ENCODE results near the gene KCNK16.
"Not testable (repeated sequence)": the region's sequence is repeated elsewhere in the genome, so short reads cannot be mapped to it uniquely, and the experiment has no call there.

Gene KCNK16

DNA sequence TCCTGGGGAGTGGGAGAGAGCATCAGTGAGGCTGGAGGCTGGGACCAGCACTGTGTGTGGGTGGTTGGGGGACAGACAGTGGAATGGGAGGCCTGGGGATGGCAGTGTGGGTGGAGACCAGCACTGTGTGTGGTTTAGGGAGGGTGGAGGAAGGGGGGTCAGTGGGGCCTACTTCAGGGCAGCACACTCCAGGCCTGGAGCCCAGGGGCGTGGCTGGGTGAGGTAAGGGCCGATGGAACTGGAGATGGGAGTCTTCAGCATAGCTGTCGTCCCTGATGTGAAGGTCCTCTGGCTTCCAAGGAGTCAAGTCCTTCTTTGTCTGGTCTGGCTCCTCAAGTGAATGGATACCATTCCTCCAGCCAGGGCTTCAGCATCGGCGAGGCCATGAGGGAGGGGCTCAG lies 26.9 kb downstream of the KCNK16 start:
- H3K4me3 ChIP-seq (ENCODE audit: low read length): no peak overlapping the region
- DNase-seq (ENCODE audit: low read depth): no peak
- TF ChIP-seq, protein P1, sequence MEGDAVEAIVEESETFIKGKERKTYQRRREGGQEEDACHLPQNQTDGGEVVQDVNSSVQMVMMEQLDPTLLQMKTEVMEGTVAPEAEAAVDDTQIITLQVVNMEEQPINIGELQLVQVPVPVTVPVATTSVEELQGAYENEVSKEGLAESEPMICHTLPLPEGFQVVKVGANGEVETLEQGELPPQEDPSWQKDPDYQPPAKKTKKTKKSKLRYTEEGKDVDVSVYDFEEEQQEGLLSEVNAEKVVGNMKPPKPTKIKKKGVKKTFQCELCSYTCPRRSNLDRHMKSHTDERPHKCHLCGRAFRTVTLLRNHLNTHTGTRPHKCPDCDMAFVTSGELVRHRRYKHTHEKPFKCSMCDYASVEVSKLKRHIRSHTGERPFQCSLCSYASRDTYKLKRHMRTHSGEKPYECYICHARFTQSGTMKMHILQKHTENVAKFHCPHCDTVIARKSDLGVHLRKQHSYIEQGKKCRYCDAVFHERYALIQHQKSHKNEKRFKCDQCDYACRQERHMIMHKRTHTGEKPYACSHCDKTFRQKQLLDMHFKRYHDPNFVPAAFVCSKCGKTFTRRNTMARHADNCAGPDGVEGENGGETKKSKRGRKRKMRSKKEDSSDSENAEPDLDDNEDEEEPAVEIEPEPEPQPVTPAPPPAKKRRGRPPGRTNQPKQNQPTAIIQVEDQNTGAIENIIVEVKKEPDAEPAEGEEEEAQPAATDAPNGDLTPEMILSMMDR (IDR thresholded peaks at IDR 0.05; ENCODE audit: insufficient read depth, low read depth, low read length, missing control alignments): no peak

DNA sequence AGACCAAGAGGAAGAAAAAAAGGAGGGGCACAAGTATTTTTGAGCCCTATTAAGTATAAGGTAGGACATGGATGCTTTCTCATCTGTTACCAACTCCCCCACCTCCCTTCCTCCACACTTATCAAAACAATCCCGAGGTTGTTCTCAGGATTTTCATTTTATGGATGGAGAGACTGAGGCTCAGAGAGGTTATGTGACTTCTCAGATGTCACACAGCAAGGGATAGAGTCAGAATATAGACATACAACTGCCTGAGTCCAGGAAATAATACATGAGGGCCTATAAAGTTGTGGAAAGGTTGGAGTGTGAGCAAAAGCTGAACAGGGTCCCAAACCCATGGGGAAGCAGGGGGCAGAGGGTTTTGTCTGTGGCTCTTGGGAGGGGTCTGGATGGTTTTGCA lies 27.6 kb downstream of the KCNK16 start:
- TF ChIP-seq, protein P1 (IDR thresholded peaks at IDR 0.05; ENCODE audit: insufficient read depth, low read depth, low read length, missing control alignments): no peak
- H3K4me3 ChIP-seq (ENCODE audit: low read length): no peak overlapping the region
- no peak for DNase-seq (ENCODE audit: low read depth)

DNA sequence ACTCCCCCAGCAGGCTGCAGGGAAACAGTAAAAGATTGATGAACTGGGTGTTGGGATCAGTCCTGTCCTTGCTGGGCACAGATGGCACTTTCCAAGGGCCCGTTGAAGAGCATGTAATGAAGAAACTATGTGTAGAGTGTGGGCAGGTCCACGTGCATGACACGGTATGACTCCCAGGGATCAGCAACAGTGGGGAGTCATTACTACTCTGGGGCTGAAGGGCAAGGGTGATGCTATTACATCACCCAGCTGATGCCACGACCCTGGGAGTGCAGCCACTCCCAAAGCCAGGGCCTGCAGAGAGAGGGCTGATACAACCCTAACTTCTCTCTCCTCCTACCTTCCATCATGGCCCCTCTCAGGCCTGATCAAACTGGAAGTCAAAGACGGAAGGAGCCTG lies 28.4 kb downstream of the KCNK16 start:
- H3K4me3 ChIP-seq (ENCODE audit: low read length): no peak overlapping the region
- DNase-seq (ENCODE audit: low read depth): no peak
- TF ChIP-seq, protein P1 (IDR thresholded peaks at IDR 0.05; ENCODE audit: insufficient read depth, low read depth, low read length, missing control alignments): no peak

DNA sequence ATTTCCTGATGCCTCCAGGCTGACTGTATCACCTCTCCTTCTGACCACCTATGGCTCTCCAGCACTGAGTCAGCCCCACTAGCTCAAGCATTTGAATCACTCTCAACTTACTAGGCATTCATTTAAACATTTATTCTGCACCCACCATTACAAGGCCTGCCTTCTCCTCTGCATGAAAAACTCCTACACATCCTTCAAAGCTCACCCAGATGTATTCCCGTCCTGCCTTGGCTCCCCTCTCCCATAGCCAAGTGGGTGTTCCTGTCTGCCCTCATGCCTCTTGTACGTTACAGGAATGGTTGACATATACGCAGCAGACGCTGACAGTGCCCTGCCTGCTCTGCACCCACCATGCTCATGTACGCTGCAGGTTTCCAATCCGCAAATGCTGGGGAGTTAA lies 29.9 kb downstream of the KCNK16 start:
- TF ChIP-seq, protein P1 (IDR thresholded peaks at IDR 0.05; ENCODE audit: insufficient read depth, low read depth, low read length, missing control alignments): no peak
- no peak for DNase-seq (ENCODE audit: low read depth)
- no peak overlapping the region for H3K4me3 ChIP-seq (ENCODE audit: low read length)

DNA sequence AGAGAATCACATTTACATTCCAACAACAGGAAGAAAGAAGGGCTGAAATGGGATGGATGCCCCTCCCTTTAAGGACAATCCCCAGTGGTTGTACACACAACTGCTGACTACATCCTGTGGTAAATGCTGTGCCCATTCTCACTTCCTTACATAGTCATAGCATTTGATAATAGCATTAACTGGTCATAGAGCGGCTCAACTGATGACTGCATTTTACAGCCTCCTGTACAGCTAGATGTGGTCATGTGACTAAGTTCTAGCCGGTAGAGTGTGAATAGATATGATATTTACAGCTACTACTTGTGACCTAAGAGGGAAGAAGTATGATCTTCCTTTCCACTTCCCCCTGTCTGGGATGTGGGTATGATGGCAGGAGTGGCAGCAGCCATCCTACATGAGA lies 33.0 kb downstream of the KCNK16 start:
- TF ChIP-seq, protein P1 (IDR thresholded peaks at IDR 0.05; ENCODE audit: insufficient read depth, low read depth, low read length, missing control alignments): no peak
- no peak overlapping the region for H3K4me3 ChIP-seq (ENCODE audit: low read length)
- no peak for DNase-seq (ENCODE audit: low read depth)

DNA sequence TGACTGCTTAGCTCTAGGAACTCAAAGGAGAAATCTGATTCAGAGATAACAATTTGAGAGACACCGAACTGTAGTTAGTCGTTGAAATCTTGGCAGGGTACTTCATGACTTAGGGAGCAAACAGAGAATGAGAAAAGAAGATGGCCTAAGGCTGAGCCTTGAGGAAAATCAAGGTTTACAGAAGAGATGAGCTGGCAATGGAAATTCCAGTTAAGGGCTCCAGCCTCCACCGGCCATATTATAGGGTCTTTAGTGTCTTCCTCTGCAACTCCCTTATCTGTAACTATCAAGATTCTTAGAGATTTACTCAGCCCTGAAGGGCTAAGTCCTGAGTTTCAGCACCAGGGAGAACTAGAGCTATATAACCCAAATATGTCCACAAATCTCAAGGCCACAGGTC lies 34.9 kb downstream of the KCNK16 start:
- H3K4me3 ChIP-seq (ENCODE audit: low read length): no peak overlapping the region
- DNase-seq (ENCODE audit: low read depth): no peak
- TF ChIP-seq, protein P1 (IDR thresholded peaks at IDR 0.05; ENCODE audit: insufficient read depth, low read depth, low read length, missing control alignments): no peak

DNA sequence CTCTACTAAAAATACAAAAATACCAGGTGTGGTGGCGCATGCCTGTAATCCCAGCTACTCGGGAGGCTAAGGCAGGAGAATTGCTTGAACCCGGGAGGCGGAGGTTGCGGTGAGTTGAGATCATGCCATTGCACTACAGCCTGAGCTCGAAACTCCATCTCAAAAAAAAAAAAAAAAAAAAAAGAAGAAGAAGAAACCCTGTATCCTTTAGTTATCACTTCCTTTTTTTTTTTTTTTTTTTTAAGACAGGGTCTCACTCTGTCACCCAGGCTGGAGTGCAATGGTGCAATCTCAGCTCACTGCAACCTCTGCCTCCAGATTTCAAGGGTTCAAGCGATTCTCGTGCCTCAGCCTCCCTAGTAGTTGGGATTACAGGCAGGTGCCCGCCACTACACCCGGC lies 35.9 kb downstream of the KCNK16 start:
- not testable (repeated sequence) for H3K4me3 ChIP-seq (ENCODE audit: low read length); DNase-seq (ENCODE audit: low read depth)

DNA sequence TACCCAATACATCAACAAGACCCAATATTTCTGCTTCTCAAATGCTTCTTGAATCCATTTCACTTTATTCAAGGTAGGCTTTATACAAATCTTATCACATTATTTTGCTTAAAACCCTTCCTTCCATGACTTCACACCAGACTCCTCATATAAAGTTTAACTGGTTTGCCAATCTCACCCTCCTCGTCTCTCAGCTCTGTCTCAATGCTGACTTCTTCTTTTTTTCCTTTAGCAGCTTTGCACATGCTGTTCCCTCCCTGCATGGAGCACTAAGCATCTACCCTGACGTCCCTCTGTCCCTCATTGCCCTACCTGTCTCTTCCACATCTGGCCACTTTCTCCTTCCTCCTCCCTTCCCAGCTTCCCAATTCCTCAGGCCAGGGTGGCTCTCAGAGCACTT lies 39.7 kb downstream of the KCNK16 start:
- TF ChIP-seq, protein P1 (IDR thresholded peaks at IDR 0.05; ENCODE audit: insufficient read depth, low read depth, low read length, missing control alignments): no peak
- no peak for DNase-seq (ENCODE audit: low read depth)
- no peak overlapping the region for H3K4me3 ChIP-seq (ENCODE audit: low read length)
